DMS153 treated with DMSO at 0.1 percent for 48 hours (cell line): ENCODE data around the gene PPP1CA.
"Not testable (repeated sequence)": the region's sequence is repeated elsewhere in the genome, so short reads cannot be mapped to it uniquely, and the experiment has no call there.

Experiments
- DNase-seq: peaks from one replicate; lab custom pipeline; 2025; ENCODE audit not compliant: unreplicated experiment; lab: John Stamatoyannopoulos, UW

Gene PPP1CA

DNA sequence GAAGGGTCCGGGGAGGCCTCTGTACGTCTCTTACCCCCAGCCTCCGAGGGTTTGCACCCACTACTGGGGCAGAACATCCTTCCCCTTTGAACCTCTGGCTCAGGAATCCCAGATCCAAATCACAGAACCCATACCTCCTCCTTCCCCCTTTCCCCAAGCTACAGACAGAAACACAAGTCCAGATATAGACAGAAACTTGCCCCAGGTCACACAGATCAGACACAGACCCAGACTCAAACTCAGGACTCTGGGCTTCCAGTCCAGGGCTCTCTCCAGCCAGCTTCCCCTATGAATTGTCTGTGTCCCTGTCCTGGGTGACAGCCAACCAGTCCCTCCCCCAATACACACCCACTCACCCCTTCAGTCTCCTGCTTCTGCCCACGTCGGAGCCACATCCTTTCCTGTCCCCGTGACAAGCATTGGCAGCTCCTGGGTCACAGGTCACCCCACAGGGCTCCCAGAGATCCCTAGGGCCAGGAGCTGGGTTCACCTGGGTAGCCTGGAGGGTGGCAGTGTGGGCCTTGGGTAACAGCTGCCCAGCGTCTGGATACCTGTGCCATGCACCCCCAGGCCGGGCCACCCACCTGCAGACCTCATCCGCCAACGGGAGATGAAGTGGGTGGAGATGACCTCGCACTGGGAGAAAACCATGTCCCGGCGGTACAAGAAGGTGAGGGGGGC, 3.0 kb upstream of the PPP1CA start:
- no peak for DNase-seq

DNA sequence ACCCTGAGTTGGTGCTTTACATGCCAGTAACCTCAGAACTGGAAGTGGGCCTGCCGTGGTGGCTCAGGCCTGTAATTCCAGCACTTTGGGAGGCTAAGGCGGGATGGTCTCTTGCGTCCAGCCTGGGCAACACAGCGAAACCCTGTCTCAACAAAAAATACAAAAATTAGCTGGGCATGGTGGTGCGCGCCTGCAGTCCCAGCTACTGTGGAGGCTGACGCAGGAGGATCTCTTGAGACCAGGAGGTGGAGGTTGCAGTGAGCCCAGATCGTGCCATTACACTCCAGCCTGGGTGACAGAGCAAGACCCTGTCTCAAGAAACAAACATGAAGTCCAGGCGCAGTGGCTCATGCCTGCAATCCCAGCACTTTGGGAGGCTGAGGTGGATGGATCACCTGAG, 1.4 kb upstream of the PPP1CA start:
- DNase-seq, result not testable (repeated sequence)

DNA sequence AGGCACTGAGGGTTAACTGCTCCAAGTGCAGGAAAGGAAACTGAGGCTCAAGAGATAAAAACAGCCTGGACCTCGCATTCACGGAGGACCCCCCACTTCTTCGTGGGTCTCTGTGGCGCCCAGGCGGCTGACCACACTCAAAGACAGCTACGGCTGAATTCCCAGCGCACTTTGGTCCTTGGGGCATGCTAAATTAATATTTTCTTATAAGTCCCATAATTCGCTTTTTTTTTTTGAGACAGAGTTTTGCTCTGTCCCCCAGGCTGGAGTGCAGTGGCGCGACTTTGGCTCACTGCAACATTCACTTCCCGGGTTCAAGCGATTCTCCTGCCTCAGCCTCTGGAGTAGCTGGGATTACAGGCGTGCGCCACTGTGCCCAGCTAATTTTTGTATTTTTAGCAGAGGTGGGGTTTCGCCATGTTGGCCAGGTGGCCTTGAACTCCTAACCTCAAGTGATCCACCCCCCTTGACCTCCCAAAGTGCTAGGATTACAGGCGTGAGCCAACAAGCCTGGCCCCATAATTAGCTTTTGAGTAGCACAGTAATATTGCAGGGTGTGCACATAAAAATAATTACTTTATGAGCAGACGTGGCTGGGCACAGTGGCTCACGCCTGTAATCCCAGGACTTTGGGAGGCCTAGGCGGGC, 658 bp upstream of the PPP1CA start:
- not testable (repeated sequence) for DNase-seq

DNA sequence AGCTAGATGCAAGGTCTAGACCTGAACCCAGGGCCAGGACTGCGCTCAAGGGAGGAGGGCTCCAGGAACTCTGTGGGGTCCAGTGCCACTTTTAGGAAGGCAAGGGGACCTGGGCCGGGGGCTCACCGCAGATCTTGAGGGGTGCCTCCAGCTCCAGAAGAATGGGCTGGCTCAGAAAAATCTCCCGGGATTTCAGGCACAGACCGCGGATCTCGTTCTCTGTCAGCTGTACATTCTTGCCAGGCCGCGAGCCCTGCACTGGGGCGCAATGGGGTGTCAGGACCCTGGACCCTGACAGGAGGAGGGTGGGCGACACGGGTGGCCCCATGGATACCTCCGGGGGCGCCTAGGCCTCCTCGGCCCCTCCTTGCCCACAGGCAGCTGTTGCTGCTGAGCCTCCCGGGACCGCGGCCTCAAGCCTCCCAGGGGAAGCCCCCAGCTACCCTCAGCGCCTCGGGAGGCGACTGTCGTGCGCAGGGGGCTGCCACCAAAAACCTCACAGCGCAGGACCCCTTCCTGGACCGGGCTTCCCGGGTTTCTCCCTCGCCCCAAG, 640 bp downstream of the PPP1CA start:
- no peak for DNase-seq

DNA sequence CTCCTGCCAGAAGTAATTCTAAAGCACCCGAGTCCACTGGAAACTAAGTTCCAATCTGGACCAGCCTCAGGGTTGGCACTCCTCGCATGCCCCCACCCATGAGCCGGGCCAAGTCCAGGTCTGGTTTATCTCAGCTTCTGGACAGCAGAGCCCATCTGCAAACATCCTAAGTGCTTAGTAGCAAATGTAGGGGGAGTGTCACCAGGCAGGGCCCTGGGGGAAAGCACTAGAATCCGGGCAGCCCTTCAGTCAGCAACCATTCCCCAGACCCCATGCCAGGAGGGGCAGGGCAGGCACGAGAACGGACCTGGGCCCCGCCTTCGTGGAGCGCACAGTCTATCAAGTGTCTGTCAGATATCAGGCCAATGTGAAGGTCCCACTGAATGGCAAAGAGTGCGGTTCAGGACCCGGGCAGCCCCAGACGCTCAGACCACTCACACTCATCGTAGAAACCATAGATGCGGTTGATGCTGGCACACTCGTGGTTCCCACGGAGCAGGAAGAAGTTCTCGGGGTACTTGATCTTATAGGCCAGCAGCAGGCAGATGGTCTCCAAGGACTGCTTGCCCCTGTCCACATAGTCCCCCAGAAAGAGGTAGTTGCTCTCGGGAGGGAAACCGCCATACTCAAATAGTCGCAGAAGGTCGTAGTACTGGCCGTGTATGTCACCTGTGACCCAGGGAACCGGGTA, 1.3 kb downstream of the PPP1CA start:
- no peak for DNase-seq

DNA sequence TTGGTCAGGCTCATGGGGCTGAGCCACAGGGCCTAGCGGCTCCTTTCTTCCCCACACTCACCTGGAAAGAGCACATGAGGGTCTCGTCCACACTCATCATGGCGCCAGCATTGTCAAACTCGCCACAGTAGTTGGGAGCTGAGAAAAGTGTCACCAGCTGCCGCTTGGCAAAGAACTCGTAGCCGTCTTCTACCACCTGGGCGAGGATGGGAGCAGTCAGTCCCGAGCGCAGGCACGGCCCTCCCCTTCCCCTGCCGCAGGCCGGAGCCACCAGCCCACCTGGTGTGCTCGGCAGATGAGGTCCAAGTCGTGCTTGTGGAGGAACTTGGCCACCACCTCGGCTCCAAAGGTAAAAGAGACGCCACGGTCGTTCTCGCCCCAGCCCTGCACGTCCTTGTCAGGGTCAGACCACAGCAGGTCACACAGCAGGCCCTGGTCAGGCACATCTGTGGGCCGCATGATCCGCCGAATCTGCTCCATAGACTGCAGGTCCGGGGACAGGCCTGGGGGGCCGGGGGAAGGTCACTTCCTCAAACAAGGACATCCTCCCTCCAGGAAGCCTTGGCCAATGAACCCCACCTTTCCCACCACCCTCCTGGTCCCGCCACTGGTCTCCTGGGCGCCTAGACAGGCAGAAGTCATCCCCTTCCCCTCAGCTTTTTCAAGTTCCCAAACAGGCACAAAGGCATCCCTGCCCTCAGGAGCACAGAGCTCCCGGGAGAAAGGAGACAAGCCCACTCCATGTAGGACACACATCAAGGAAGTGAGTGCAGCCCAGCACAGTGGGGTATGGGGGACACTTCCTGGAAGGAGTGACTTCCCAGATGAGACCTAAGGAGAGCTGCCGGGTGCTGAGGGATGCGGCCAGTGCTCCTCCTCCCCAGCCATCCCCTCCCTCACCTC, 2.7 kb downstream of the PPP1CA start:
- no peak for DNase-seq

DNA sequence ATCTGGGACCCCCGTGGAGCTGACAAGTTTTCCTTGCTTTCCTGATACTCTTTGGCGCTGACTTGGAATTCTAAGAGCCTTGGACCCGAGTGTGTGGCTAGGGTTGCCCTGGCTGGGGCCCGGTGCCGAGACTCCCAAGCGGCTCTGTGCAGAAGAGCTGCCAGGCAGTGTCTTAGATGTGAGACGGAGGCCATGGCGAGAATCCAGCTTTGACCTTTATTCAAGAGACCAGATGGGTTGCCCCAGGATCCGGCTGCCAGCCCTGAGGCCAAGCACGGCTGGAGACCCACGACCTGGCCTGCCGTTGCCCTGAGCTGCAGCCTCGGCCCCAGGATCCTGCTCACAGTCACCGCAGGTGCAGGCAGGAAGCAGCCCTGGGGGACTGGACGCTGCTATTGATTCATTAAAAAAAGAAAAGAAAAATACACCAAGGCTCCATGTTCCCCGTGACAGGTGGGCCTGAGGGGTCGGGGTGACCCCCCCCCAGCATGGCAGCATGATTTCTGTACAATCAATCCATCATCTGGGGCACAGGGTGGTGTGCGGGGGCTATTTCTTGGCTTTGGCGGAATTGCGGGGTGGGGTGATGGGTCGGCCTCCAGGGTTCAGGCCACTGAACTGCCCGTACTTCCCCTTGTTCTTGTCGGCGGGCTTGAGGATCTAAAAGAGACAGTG, 3.5 kb downstream of the PPP1CA start:
- DNase-seq, result no peak

DNA sequence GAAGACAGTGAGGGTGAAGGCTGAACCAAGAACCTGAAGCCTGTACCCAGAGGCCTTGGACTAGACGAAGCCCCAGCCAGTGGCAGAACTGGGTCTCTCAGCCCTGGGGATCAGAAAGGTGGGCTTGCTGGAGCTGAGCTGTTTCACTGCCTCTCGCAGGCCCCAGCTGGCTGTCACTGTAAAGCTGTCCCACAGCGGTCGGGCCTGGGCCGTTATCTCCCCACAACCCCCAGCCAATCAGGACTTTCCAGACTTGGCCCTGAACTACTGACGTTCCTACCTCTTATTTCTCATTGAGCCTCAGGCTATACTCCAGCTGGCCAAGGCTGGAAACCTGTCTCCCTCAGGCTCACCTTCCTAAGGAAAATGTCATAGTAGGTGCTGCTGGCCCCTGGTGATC, 4.1 kb downstream of the PPP1CA start:
- DNase-seq, result no peak

DNA sequence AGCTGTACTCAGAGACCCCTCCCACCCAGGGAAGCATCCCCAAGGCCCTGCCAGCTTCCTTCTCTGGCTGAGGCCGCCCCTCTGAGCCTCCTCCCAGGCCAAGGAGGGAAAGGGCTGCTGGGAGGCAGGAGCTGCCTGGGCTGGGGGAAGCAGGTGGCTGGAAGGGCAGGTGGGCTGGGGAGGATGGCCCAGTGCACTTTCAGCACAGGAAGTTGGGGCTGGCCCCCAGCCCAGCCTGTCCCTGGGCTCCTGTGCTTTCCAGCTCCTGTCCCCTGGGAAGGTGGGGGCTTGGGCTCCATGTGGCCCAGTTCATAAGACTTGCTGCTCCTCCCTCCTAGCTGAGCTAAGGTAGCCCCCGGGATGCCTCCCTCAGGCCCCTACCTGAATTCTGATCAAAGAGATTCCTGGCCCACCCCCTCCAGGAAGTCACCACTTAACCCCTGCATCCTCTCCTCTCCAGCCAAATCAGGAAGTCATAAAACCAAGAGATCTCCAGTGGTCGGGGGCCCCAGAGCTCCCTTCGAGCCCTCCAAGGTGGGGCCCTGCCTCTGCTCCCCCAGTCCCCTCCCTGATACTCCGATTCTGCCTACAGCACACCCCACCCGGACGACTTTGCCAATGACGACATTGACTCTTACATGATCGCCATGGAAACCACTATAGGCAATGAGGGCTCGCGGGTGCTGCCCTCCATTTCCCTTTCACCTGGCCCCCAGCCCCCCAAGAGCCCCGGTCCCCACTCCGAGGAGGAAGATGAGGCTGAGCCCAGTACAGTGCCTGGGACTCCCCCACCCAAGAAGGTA, 4.9 kb downstream of the PPP1CA start:
- DNase-seq, result no peak

DNA sequence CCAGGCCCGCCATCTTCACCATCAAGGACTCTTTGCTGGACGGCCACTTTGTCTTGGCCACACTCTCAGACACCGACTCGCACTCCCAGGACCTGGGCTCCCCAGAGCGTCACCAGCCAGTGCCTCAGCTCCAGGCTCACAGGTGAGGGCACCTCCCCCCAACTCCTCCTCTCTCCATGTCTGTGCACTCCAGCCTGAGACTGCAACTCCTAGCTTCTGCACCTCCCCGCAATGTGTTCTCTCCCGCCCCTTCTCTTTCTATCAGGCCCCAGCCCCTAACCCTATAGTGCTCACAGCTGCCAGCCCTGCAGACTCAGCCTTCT, 5.4 kb downstream of the PPP1CA start:
- no peak for DNase-seq

DNA sequence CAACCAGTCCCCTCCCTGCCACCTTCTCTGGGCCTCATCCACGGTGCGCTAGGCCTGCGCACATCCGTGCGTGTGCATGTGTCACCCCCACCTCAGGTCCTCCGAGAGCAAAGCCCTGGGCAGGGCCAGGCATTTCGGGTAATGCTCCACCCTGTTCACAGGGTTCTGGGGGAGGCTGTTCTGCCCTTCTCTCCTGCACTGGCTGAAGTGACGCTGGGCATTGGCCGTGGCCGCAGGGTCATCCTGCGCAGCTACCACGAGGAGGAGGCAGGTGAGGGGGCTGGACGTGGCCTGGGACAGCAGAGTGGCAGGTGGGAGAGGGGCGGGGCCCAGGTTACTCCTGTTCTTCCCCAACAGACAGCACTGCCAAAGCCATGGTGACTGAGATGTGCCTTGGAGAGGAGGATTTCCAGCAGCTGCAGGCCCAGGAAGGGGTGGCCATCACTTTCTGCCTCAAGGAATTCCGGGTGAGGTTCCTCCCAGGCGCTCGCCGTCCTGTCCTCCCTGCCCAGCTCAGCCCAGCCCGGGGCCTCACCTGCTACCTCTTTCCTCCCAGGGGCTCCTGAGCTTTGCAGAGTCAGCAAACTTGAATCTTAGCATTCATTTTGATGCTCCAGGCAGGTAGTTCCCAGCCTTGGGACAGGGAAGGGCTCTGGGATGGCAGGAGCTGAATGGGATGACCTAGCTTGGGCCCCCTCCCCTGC, 6.0 kb downstream of the PPP1CA start:
- no peak for DNase-seq

DNA sequence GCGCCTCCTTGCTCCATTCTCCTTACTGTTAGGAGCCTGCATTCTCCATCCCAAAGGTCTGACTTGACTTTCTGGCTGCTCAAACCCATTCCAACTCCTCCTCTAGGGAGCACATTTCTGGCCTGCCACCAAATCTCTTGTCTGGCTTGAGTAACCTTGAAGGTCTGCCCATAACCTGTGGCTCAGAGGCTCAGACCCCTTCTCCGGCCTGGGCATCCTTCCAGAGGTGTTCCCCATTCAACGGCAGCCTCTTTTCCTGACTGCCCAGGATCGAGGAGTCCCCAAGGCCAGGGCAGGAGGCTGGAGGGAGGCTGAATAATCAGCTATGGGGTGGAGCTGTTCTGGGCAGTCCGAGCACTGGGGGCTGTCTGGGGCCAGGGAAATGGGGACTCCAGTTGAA, 7.7 kb downstream of the PPP1CA start:
- no peak for DNase-seq

DNA sequence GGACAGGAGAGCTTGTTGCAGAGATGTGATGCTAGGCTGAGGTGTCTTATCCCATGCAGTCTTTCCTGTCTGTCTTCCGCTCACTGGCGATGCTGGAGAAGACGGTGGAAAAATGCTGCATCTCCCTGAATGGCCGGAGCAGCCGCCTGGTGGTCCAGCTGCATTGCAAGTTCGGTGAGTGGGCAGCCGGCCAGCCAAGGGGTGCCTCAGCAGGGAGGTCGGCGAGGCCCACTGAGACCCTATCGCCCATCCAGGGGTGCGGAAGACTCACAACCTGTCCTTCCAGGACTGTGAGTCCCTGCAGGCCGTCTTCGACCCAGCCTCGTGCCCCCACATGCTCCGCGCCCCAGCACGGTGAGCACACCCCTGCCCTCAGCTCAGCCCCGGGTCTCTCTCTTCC, 8.2 kb downstream of the PPP1CA start:
- no peak for DNase-seq

DNA sequence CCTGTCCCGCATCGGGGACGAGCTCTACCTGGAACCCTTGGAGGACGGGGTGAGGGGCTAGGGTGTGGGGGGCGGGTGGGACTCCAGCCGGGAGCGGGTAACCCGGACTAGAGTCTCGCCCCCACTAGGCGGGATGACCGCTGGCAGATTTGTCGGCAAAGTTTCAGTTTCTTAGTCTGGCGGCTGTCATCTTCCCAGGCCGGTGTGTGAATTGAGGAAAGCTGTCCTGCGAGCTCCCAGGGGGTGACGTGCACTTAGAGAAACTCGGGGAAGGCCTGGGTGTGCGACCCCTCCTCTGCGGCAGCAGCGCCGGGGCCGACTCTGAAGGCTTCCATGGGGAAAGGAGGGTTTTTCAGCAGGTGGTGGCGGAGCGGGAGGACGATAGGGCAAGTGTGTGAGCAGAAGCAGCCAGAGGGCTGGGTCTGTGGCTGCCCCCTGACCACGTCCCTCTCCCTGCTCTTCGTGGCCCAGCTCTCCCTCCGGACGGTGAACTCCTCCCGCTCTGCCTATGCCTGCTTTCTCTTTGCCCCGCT, 9.4 kb downstream of the PPP1CA start:
- DNase-seq, result no peak

DNA sequence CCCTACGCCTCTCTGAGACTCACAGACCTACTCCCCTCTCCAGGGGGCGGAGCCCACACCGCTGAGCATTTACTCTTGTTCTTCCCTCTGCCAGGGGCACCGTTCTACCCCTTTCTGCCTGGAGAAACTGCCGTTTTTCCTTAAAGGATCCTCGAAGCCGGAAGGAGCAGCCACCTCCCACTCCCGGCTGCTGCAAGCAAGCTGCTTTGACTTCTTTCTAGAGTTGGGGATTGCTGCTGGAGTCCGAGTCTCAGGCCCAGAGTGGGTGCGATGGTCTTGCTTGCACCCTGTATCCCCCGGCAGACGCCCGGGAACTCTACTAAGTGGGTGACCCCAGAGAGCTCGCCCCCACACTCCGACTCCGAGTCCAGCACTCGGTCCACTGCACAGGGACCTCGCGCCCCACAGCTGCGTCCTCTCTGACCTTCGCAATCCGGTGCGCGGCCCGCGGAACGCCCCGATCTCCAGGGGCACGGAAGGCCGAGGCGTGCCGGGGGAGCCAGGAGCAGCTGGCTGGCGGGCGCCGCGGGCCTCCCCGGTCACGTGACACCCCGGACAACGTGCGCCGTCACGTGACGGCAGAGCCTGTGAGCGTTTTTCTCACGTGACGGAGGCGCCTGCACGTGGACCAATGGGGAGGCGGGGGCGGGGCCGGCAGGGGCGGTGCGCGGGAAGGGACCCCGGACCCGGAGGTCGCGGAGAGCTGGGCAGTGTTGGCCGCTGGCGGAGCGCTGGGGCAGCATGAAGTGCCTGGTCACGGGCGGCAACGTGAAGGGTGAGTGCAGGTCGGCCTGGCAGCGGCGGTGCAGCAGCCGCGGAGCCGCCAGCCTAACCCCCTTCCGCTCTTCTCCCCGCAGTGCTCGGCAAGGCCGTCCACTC, 10.1 kb downstream of the PPP1CA start, which contains the start of gene RAD9A:
TSS of gene RAD9A (plus strand) at position 683 of the 879 bp plus-strand sequence. CDS start at position 742, 59 bp downstream.
- DNase-seq, result peak; percentile 82

DNA sequence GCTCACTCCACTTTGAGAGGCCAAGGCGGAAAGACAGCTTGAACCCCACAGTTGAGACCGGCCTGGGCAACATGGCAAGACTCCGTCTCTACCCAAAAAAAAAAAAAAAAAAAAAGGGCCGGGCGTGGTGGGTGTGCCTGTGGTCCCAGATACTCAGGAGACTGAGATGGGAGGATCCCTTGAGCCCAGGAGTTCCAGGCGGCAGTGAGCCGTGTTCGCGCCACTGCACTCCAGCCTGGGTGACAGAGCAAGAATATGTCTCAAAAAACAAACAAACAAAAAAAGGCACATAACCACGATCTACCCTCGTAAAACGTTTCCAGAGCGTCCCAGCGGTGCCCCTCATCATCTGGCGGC, 10.7 kb downstream of the PPP1CA start:
- DNase-seq, result no peak

DNA sequence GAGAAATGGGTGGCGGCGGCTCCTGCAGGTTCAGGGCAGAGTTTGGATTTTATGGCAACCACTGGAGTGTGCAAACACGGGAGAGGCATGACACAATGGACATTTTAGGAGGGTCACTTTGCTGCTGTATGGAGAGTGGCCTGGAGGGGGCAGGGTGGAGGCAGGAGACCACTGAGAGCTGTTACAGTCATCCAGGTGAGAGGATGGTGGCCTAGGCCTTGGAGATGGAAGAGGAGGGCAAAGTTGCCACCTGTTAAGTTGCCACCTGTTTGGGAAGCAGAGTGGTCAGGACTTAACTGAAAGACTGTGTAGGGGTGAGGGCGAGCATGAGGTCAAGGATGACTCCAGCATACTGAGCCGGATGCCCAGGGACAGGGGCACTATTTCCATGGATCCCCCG, 12.2 kb downstream of the PPP1CA start:
- DNase-seq, result peak; percentile 18

DNA sequence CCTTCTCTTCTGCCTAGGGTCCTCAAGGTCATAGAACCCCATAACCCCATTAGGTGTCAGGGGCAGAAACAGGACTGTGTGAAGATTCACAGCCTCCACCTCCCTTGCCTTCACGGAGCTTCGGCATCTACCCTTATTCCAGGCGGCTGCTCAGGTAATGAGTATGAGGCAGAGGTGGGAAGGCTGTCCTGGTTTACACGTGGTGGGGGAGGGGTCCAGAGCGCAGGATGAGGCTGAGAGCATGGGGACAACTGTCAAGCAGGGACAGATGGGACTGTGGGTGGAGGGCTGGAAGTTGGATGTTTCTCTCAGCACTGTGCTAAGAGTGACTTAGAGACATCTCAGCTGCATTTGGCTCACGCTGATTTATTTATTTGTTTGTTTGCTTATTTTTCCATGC, 14.1 kb downstream of the PPP1CA start:
- no peak for DNase-seq
